Choroid plexus epithelial cell (primary cell): Measurements from ENCODE around the gene CCR9.

Experiments
- DNase-seq: peaks from one replicate; pipeline ENCODE4 v3.0.0-alpha.2; 2010; ENCODE audit warnings: low read depth
- H3K4me3 ChIP-seq: 2 replicates; pipeline ENCODE4 v1.5.1; 2011; ENCODE audit warnings: low read depth, mild to moderate bottlenecking, control low read depth, low read length, moderate library complexity
- TF ChIP-seq, protein P1 (sequence below): conservative IDR thresholded peaks from 2 replicates; pipeline ENCODE4 v1.5.1; 2011; ENCODE audit warnings: low read depth, mild to moderate bottlenecking, control low read depth, inconsistent platforms, low read length, moderate library complexity

CCR9 gene

DNA sequence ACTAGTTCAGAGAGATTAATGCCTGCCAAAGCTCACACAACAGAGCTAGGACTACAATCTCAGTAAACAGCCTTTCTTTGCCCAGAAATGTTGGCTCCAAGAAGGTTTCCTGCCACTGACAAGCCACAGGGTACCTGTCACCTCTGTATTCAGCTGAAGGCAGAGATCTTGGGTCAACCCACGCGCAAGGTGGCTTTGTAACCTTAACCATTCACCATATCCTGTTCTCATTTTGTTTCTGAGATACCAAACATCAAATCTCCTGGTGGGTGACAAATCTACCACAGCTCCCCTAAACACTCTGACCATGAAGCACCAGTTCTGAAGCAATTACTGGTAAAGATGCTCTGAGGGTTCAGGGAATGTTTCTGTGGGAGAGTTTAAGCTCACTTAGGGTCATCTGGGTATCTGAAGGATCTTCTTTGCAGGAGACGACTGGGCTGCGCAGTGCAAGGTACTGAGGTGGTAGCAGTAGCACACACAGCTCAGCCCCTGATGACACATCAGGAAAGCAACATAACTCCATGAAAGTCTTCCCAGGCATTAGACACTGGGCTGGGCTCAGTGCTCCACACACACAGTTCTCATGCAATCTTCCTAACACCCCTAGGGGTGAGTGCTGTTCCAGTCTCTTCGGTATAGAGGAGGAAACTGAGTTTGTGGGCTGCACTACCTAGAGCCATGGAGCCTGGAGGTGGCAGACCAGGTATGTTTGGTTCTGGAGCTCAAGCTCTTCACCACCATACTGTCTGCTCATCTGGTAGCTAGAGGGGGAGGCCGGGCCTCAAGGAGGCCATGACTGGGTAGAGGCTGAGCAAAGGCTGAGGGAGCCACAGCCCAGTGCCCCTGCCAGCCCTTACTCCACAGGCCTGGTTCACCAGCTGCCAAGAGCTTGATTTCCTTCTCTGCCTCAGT is 64.6 kb downstream of the CCR9 start:
- DNase-seq = no peak
- H3K4me3 ChIP-seq = no peak overlapping the region
- TF ChIP-seq, protein P1, sequence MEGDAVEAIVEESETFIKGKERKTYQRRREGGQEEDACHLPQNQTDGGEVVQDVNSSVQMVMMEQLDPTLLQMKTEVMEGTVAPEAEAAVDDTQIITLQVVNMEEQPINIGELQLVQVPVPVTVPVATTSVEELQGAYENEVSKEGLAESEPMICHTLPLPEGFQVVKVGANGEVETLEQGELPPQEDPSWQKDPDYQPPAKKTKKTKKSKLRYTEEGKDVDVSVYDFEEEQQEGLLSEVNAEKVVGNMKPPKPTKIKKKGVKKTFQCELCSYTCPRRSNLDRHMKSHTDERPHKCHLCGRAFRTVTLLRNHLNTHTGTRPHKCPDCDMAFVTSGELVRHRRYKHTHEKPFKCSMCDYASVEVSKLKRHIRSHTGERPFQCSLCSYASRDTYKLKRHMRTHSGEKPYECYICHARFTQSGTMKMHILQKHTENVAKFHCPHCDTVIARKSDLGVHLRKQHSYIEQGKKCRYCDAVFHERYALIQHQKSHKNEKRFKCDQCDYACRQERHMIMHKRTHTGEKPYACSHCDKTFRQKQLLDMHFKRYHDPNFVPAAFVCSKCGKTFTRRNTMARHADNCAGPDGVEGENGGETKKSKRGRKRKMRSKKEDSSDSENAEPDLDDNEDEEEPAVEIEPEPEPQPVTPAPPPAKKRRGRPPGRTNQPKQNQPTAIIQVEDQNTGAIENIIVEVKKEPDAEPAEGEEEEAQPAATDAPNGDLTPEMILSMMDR = no peak

DNA sequence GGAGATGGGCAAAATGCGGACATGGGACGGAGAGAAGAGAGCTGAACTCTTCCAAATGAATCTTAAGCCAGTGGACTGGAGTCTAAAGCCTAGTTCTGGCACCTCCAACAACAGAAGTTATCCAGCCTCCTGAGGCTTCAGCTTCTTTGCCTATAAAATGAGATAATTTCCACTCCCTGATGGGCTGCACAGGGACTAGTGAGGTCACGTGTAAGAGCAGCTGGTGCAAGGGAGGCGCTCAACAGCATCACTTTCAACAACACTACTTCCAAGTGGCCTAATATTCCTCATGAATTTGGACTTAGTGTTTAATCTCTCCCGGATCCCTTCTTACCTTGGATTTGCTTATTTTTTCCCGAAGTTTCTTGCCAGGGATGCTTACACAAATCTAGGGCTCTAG is 65.6 kb downstream of the CCR9 start:
- TF ChIP-seq, protein P1 = no peak
- DNase-seq = no peak
- no peak overlapping the region for H3K4me3 ChIP-seq

DNA sequence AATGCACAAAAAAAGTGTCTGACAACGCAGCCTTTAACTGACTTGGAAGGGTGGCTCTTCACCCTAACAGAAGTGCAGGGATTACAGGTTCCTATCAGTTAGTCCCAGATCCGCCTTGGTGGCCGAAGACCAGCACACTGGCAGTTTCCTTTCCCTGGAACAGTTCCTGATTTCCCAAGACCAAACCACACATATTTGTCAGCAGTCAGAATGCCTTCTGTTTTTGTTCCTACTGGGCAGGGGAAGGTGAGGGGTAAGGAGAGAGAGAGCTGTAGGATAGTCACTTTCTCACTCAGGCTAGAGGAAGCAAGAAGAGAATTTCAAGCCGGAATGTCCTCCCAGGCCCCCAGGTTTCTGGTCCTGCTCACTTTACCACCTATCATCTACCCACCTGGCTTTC is 66.1 kb downstream of the CCR9 start:
- TF ChIP-seq, protein P1 = no peak
- no peak overlapping the region for H3K4me3 ChIP-seq
- DNase-seq = no peak
